Stomach (tissue), 9 donors: Measurements from ENCODE around the gene RENBP. TPM values are rescaled to one million over a fixed set of nuclear protein-coding genes. Genes with fewer than 3 reads are reported as not detected.

Source experiments
- DNase-seq, 2 donors: peaks; one replicate each; pipeline versions ENCODE4 v3.0.0 to v3.0.0-alpha.2; 2013 to 2019
- H3K27ac ChIP-seq, 5 donors: fragments of 200-600 bp in 4 of 5; sonication (generic) in 4 of 5; one replicate each; pipeline ENCODE4 v1.5.1; 2013 to 2019; ENCODE audit warnings: mild to moderate bottlenecking in 1 of 5, moderate library complexity in 1 of 5
- H3K27me3 ChIP-seq, 3 donors: fragments of 200-600 bp; sonication (generic); one replicate each; pipeline ENCODE4 v1.5.1; 2017 to 2019; ENCODE audit warnings: mixed run types in 1 of 3
- H3K36me3 ChIP-seq, 4 donors: fragments of 200-600 bp; sonication (generic); 1 replicate in 3 of 4; 2 replicates in 1 of 4; pipeline ENCODE4 v1.5.1; 2016 to 2019
- H3K4me1 ChIP-seq, 4 donors: fragments of 200-600 bp; sonication (generic); one replicate each; pipeline ENCODE4 v1.5.1; 2016 to 2019
- H3K4me3 ChIP-seq, 4 donors: fragments of 200-600 bp; sonication (generic) in 3 of 4; one replicate each; pipeline ENCODE4 v1.5.1; 2016 to 2019; ENCODE audit warnings: mild to moderate bottlenecking in 1 of 4
- H3K9me3 ChIP-seq, 4 donors: fragments of 200-600 bp; sonication (generic); one replicate each; pipeline ENCODE4 v1.5.1; 2016 to 2019
- CTCF ChIP-seq, 7 experiments: fragments of 450-650 bp in 4 of 7; fragments of 200-600 bp in 3 of 7; sonication (generic) in 3 of 7; IDR thresholded peaks; one replicate each; pipeline ENCODE4 v1.5.1; 2016 to 2019; ENCODE audit warnings: antibody characterized with exemption in 7 of 7, control low read depth in 2 of 7, mild to moderate bottlenecking in 1 of 7
- EP300 ChIP-seq: sonication (generic); formaldehyde crosslinking; IDR thresholded peaks from one replicate; pipeline ENCODE4 v1.6.1; 2017; ENCODE audit warnings: antibody characterized with exemption
- POLR2A ChIP-seq, 4 donors: fragments of 450-650 bp; IDR thresholded peaks; one replicate each; pipeline ENCODE4 v1.6.1; 2016; ENCODE audit warnings: antibody characterized with exemption in 4 of 4, control low read depth in 2 of 4, mild to moderate bottlenecking in 1 of 4, moderate library complexity in 1 of 4
- POLR2AphosphoS5 ChIP-seq, 3 donors: sonication (generic); formaldehyde crosslinking; IDR thresholded peaks; one replicate each; pipeline ENCODE4 v1.6.1; 2016; ENCODE audit warnings: antibody characterized with exemption in 3 of 3
- WGBS, 5 donors: extraction: QIAGEN DNeasy Blood & Tissue Kit in 3 of 5; methylation state at CpG; one replicate each; pipeline versions ENCODE4 v1.1.5 to v1.1.7; 2013 to 2018; 5-methylcytosine and 5-hydroxymethylcytosine counted together
- intact Hi-C: fragments of 100-400 bp; cut with DNase I; formaldehyde crosslinking; loops from one replicate; pipeline ENCODE4 v1.15.1; 2023; ENCODE audit warnings: low total_unique reads
- polyA plus RNA-seq, 3 donors: library from polyadenylated mRNA; stranded (reverse); fragments of 200-250 nt; gene quantifications; one replicate each; pipeline ENCODE4 v1.2.3, GENCODE V29; 2013
- total RNA-seq, 5 donors: library from RNA; depleted of rRNA; stranded (reverse); fragments of >200 nt; gene quantifications; one replicate each; pipeline versions ENCODE4 v1.1.0 to v1.2.3, GENCODE V29; 2014 to 2016
- donor health status: healthy with polysubstance abuse.
- donor health status: Bipolar disorder and iron deficiency.
- donor health status: healthy.

The RENBP gene
- total and polyA plus RNA-seq, 8 donors, result 2.3 to 12.7 (median 8.1) TPM; not detected in 3

GRCh38 chrX:153948847-153949805, 4.7 kb upstream of the RENBP start:
- peak overlapping the region in 4 of 5 donors; percentile 41 to 79 (median 60) for H3K27ac ChIP-seq
- intact Hi-C loops, result no loop called here
- H3K27me3 ChIP-seq, result peaks cover 0 to 4% (median 0%) of the 10 kb centered on the region in 3 donors
- TF ChIP-seq POLR2A (IDR thresholded peaks at IDR 0.05) (no peak), EP300 (no peak), CTCF (IDR thresholded peaks at IDR 0.05) (no peak), POLR2AphosphoS5 (IDR thresholded peaks at IDR 0.05) (no peak)
- peaks cover 28 to 65% (median 58%) of the 10 kb centered on the region in 4 donors for H3K36me3 ChIP-seq
- H3K4me3 ChIP-seq, result no peak overlapping the region
- peak in 1 of 2 donors; percentile 41 for DNase-seq
- peaks cover 0 to 53% (median 16%) of the 10 kb centered on the region in 4 donors for H3K4me1 ChIP-seq
- H3K9me3 ChIP-seq, result no peaks in the 10 kb centered on the region
- 49 to 80% (median 74%) methylated on average over 19 to 30 of the region's 30 CpGs for WGBS, 5 donors

GRCh38 chrX:153948002-153948466, 3.6 kb upstream of the RENBP start:
- Histone ChIP-seq H3K27me3 (peaks cover 0 to 9% (median 0%) of the 10 kb centered on the region in 3 donors), H3K4me1 (peaks cover 0 to 55% (median 14%) of the 10 kb centered on the region in 4 donors), H3K9me3 (no peaks in the 10 kb centered on the region), H3K27ac (peak overlapping the region in 4 of 5 donors; percentile 41 to 79 (median 60)), H3K36me3 (peaks cover 28 to 54% (median 49%) of the 10 kb centered on the region in 4 donors), H3K4me3 (no peak overlapping the region)
- 50 to 79% (median 65%) methylated on average over 7 to 10 of the region's 10 CpGs for WGBS, 5 donors
- TF ChIP-seq POLR2AphosphoS5 (IDR thresholded peaks at IDR 0.05) (no peak), EP300 (no peak), CTCF (IDR thresholded peaks at IDR 0.05) (no peak), POLR2A (IDR thresholded peaks at IDR 0.05) (no peak)
- intact Hi-C loops, result no loop called here
- DNase-seq, result peak in 1 of 2 donors; percentile 47

GRCh38 chrX:153947009-153947769, 2.7 kb upstream of the RENBP start:
- H3K4me3 ChIP-seq, result no peak overlapping the region
- intact Hi-C loops, result no loop called here
- H3K27ac ChIP-seq, result peak overlapping the region in 4 of 5 donors; percentile 41 to 79 (median 60)
- WGBS, 5 donors, result 33 to 55% (median 34%) methylated on average over 18 to 19 of the region's 19 CpGs
- H3K27me3 ChIP-seq, result peaks cover 0 to 9% (median 0%) of the 10 kb centered on the region in 3 donors
- TF ChIP-seq POLR2A (IDR thresholded peaks at IDR 0.05) (no peak), CTCF (IDR thresholded peaks at IDR 0.05) (peak in 5 of 7 experiments; percentile 52 to 84 (median 66)), POLR2AphosphoS5 (IDR thresholded peaks at IDR 0.05) (peak in 1 of 3 donors; percentile 33)
- H3K9me3 ChIP-seq, result no peaks in the 10 kb centered on the region
- DNase-seq, result peak; percentile 82 to 89
- peaks cover 22 to 45% (median 41%) of the 10 kb centered on the region in 4 donors for H3K36me3 ChIP-seq
- H3K4me1 ChIP-seq, result peaks cover 0 to 49% (median 12%) of the 10 kb centered on the region in 4 donors
